SK-N-SH (cell line): ENCODE data around the gene SOX11. TPM values are rescaled to one million over a fixed set of nuclear protein-coding genes. Genes with fewer than 3 reads are reported as not detected.

ENCODE experiments used
- CTCF ChIA-PET: fragments of 300-600, 350-600 bp; formaldehyde crosslinking; extraction: SDS; loops from one replicate; lab custom pipeline; 2021; lab: Yijun Ruan, JAX
- POLR2A ChIA-PET: fragments of 350-600 bp; sonication (Branson Sonifier 250); formaldehyde crosslinking; extraction: SDS; loops from one replicate; lab custom pipeline; 2020; ENCODE audit warnings: antibody characterized with exemption, inconsistent platforms; lab: Yijun Ruan, JAX
- DNase-seq: peaks from one replicate; pipeline ENCODE4 v3.0.0; 2012
- H2AFZ ChIP-seq: fragments of 200-600 bp; sonication (generic); 2 replicates; pipeline ENCODE4 v1.8.1; 2016; ENCODE audit warnings: antibody characterized with exemption, mild to moderate bottlenecking, low read depth
- H3F3A ChIP-seq: fragments of 200-600 bp; sonication (generic); replicated peaks from 2 replicates; pipeline ENCODE3; 2016; ENCODE audit warnings: antibody characterized with exemption, mild to moderate bottlenecking; ENCODE audit not compliant: insufficient read depth
- H3K27ac ChIP-seq, 2 experiments: fragments of 200-500 bp in 1 of 2; fragments of 200-600 bp in 1 of 2; sonication (Bioruptor generic) in 1 of 2; sonication (generic), shearing (Covaris generic) in 1 of 2; 2 replicates each; pipeline versions ENCODE4 v1.5.1 to v1.6.1; 2014 to 2016; ENCODE audit warnings: low read depth in 2 of 2, inconsistent platforms in 1 of 2, low read length in 1 of 2, mild to moderate bottlenecking in 1 of 2, mixed read lengths in 1 of 2
- H3K27me3 ChIP-seq: fragments of 200-600 bp; sonication (generic), shearing (Covaris generic); 2 replicates; pipeline ENCODE4 v1.6.1; 2016; ENCODE audit warnings: mixed run types; ENCODE audit not compliant: insufficient read depth
- H3K36me3 ChIP-seq, 2 experiments: fragments of 200-500 bp in 1 of 2; fragments of 200-600 bp in 1 of 2; sonication (Bioruptor generic) in 1 of 2; sonication (generic) in 1 of 2; replicated peaks in 1 of 2; 2 replicates each; pipeline versions ENCODE3 to v1.5.1; 2014 to 2016; ENCODE audit warnings: low read length in 1 of 2, mild to moderate bottlenecking in 1 of 2; ENCODE audit not compliant: insufficient read depth in 2 of 2, control insufficient read depth in 1 of 2
- H3K4me1 ChIP-seq, 2 experiments: fragments of 200-500 bp in 1 of 2; fragments of 200-600 bp in 1 of 2; sonication (Bioruptor generic) in 1 of 2; sonication (generic), shearing (Covaris generic) in 1 of 2; 2 replicates each; pipeline versions ENCODE4 v1.5.1 to v1.6.1; 2014 to 2016; ENCODE audit warnings: low read depth in 1 of 2, low read length in 1 of 2, mixed run types in 1 of 2; ENCODE audit not compliant: insufficient read depth in 2 of 2, control insufficient read depth in 1 of 2
- H3K4me2 ChIP-seq: fragments of 200-600 bp; sonication (generic), shearing (Covaris generic); 2 replicates; pipeline ENCODE4 v1.6.1; 2017; ENCODE audit warnings: mixed run types
- H3K4me3 ChIP-seq, 2 experiments: fragments of 200-500 bp in 1 of 2; fragments of 200-600 bp in 1 of 2; sonication (Bioruptor generic) in 1 of 2; sonication (generic), shearing (Covaris generic) in 1 of 2; 2 replicates each; pipeline versions ENCODE4 v1.5.1 to v1.8.1; 2014 to 2016; ENCODE audit warnings: low read depth in 2 of 2, inconsistent platforms in 1 of 2, low read length in 1 of 2, mild to moderate bottlenecking in 1 of 2, mixed read lengths in 1 of 2, moderate library complexity in 1 of 2
- H3K79me2 ChIP-seq: fragments of 200-600 bp; sonication (generic); 2 replicates; pipeline ENCODE4 v1.8.1; 2017; ENCODE audit warnings: mild to moderate bottlenecking; ENCODE audit not compliant: insufficient read depth
- H3K9ac ChIP-seq: fragments of 200-600 bp; sonication (generic); 2 replicates; pipeline ENCODE4 v1.6.1; 2017; ENCODE audit warnings: mixed run types
- H3K9me2 ChIP-seq: fragments of 200-600 bp; sonication (generic); 2 replicates; pipeline ENCODE4 v1.6.1; 2017; ENCODE audit warnings: mixed run types
- H3K9me3 ChIP-seq: fragments of 200-600 bp; sonication (generic); 2 replicates; pipeline ENCODE4 v1.6.1; 2017; ENCODE audit warnings: mixed run types, mild to moderate bottlenecking, moderate library complexity
- H4K20me1 ChIP-seq: fragments of 200-600 bp; sonication (generic); 2 replicates; pipeline ENCODE4 v1.6.1; 2017; ENCODE audit warnings: mild to moderate bottlenecking, mixed run types; ENCODE audit not compliant: insufficient read depth
- CHD2 ChIP-seq: fragments of 150-350 bp; IDR thresholded peaks from 2 replicates; pipeline ENCODE4 v1.6.1; 2018; ENCODE audit warnings: low read length; ENCODE audit not compliant: partially characterized antibody
- CTCF ChIP-seq: fragments of 200-600 bp; sonication (generic); IDR thresholded peaks from 2 replicates; pipeline ENCODE4 v1.6.1; 2017; ENCODE audit warnings: antibody characterized with exemption, mild to moderate bottlenecking, moderate library complexity
- ELF1 ChIP-seq: IDR thresholded peaks from 2 replicates; pipeline ENCODE4 v1.4.0; 2012
- EP300 ChIP-seq, 2 experiments: IDR thresholded peaks; 2 replicates each; pipeline versions ENCODE4 v1.4.0 to v1.6.1; 2012; ENCODE audit warnings: borderline replicate concordance in 1 of 2, low read depth in 1 of 2, low read length in 1 of 2
- EZH2phosphoT487 ChIP-seq: fragments of 200-600 bp; sonication (generic); IDR thresholded peaks from 2 replicates; pipeline ENCODE4 v1.6.1; 2017; ENCODE audit warnings: low read depth, mixed run types, mild to moderate bottlenecking, antibody characterized with exemption, moderate library complexity, borderline replicate concordance
- FOSL2 ChIP-seq: IDR thresholded peaks from 2 replicates; pipeline ENCODE4 v1.4.0; 2012; ENCODE audit warnings: low read depth, mild to moderate bottlenecking, moderate library complexity, borderline replicate concordance
- FOXJ3 ChIP-seq: sonication (generic); formaldehyde crosslinking; IDR thresholded peaks from 2 replicates; pipeline ENCODE4 v1.5.1; 2020; ENCODE audit warnings: mild to moderate bottlenecking, missing genetic modification reagents
- FOXM1 ChIP-seq: IDR thresholded peaks from 2 replicates; pipeline ENCODE4 v1.4.0; 2012; ENCODE audit warnings: low read depth, mild to moderate bottlenecking
- GATA2 ChIP-seq: sonication (generic); formaldehyde crosslinking; IDR thresholded peaks from 2 replicates; pipeline ENCODE4 v1.5.0; 2020; ENCODE audit warnings: mild to moderate bottlenecking, missing genetic modification reagents
- PBX3 ChIP-seq: IDR thresholded peaks from 2 replicates; pipeline ENCODE4; 2012
- POLR2AphosphoS5 ChIP-seq: IDR thresholded peaks from 2 replicates; pipeline ENCODE4 v1.6.1; 2012; ENCODE audit warnings: low read depth, low read length
- RFX5 ChIP-seq: IDR thresholded peaks from 2 replicates; pipeline ENCODE4 v1.6.1; 2012; ENCODE audit warnings: mild to moderate bottlenecking, improper control_type of control experiment, low read length
- SMC3 ChIP-seq: IDR thresholded peaks from 2 replicates; pipeline ENCODE4 v1.6.1; 2012; ENCODE audit warnings: low read depth, low read length, improper control_type of control experiment
- TAF1 ChIP-seq: IDR thresholded peaks from 2 replicates; pipeline ENCODE4 v1.6.1; 2012; ENCODE audit warnings: low read depth, mild to moderate bottlenecking, low read length, moderate library complexity, borderline replicate concordance
- TEAD4 ChIP-seq: IDR thresholded peaks from 2 replicates; pipeline ENCODE4 v1.4.0; 2012; ENCODE audit warnings: mild to moderate bottlenecking, borderline replicate concordance; ENCODE audit not compliant: insufficient read depth
- USF1 ChIP-seq: IDR thresholded peaks from 2 replicates; pipeline ENCODE4 v1.4.0; 2012; ENCODE audit warnings: low read depth, borderline replicate concordance
- WGBS: methylation state at CpG from one replicate; pipeline ENCODE4 v1.1.6; 2017; ENCODE audit warnings: low lambda C conversion rate; 5-methylcytosine and 5-hydroxymethylcytosine counted together
- polyA plus RNA-seq, 3 experiments: library from polyadenylated mRNA; depleted of rRNA; stranded (reverse); fragments of >200 nt; gene quantifications; 2 replicates each; pipeline ENCODE4 v1.2.3, GENCODE V29; 2012

The SOX11 gene
- polyA plus RNA-seq, 1 of the 3 experiments (the other 2 are of a cell fraction): 3.4 TPM

GRCh38 chr2:5700551-5700950 lies 8.4 kb downstream of the SOX11 start:
- WGBS: 79% methylated on average over 5 of the region's 5 CpGs
- H3K27me3 ChIP-seq: no peaks in the 10 kb centered on the region
- no peak overlapping the region for H3K4me3 ChIP-seq
- H2AFZ ChIP-seq: no peak overlapping the region
- DNase-seq: no peak
- H3K9me2 ChIP-seq: no peaks in the 10 kb centered on the region
- H4K20me1 ChIP-seq: peaks cover 7% of the 10 kb centered on the region; the same call in 1 of the 2 replicates
- H3K9ac ChIP-seq: no peak overlapping the region
- no peaks in the 10 kb centered on the region for H3K9me3 ChIP-seq
- ChIA-PET POLR2A (no interaction called here), CTCF (no interaction called here)
- peaks cover 59% of the 10 kb centered on the region for H3K79me2 ChIP-seq
- H3K4me1 ChIP-seq: peaks cover 0 to 20% of the 10 kb centered on the region in 2 experiments; a peak in 3 of 4 replicates
- H3K27ac ChIP-seq: no peak overlapping the region
- no peaks in the 10 kb centered on the region for H3F3A ChIP-seq
- TF ChIP-seq EP300 (IDR thresholded peaks at IDR 0.05; ENCODE audit: borderline replicate concordance in 1 of 2, low read depth in 1 of 2, low read length in 1 of 2) (no peak), POLR2AphosphoS5 (no peak), FOSL2 (no peak), FOXM1 (no peak), USF1 (no peak), TEAD4 (no peak)
- peaks cover 23 to 32% of the 10 kb centered on the region in 2 experiments for H3K36me3 ChIP-seq
- no peak overlapping the region for H3K4me2 ChIP-seq

GRCh38 chr2:5701266-5701665 lies 9.1 kb downstream of the SOX11 start:
- peaks cover 0 to 20% of the 10 kb centered on the region in 2 experiments; a peak in 3 of 4 replicates for H3K4me1 ChIP-seq
- peaks cover 23 to 32% of the 10 kb centered on the region in 2 experiments for H3K36me3 ChIP-seq
- no peak overlapping the region for H3K27ac ChIP-seq
- no peak for DNase-seq
- H3K27me3 ChIP-seq: no peaks in the 10 kb centered on the region
- no peaks in the 10 kb centered on the region for H3K9me2 ChIP-seq
- H4K20me1 ChIP-seq: no peaks in the 10 kb centered on the region
- WGBS: 81% methylated on average over 3 of the region's 3 CpGs
- ChIA-PET CTCF (no interaction called here), POLR2A (no interaction called here)
- H3K4me2 ChIP-seq: no peak overlapping the region
- H3K79me2 ChIP-seq: peaks cover 52% of the 10 kb centered on the region
- no peaks in the 10 kb centered on the region for H3K9me3 ChIP-seq
- H3K4me3 ChIP-seq: no peak overlapping the region
- no peaks in the 10 kb centered on the region for H3F3A ChIP-seq
- no peak overlapping the region for H3K9ac ChIP-seq
- TF ChIP-seq PBX3: no peak
- H2AFZ ChIP-seq: no peak overlapping the region

- POLR2A ChIA-PET: interaction anchor here (0.6 to 0.8 kb wide), 2 partner anchors 10 to 415 kb away, joined by 3 to 5 read pairs; no protein-coding TSS in a partner anchor
- peaks cover 0 to 13% of the 10 kb centered on the region in 2 experiments; a peak in 3 of 4 replicates for H3K4me1 ChIP-seq
- H3K27me3 ChIP-seq: no peaks in the 10 kb centered on the region
- H3K4me2 ChIP-seq: no peak overlapping the region
- peaks cover 23 to 32% of the 10 kb centered on the region in 2 experiments for H3K36me3 ChIP-seq
- peaks cover 33% of the 10 kb centered on the region for H3K79me2 ChIP-seq
- H4K20me1 ChIP-seq: no peaks in the 10 kb centered on the region
- no peak overlapping the region for H3K27ac ChIP-seq
- no peak overlapping the region for H3K4me3 ChIP-seq
- CTCF ChIA-PET: interaction anchor here (0.9 kb wide), 1 partner anchor 1078 kb away, joined by 3 read pairs; no protein-coding TSS in a partner anchor
- WGBS: 87% methylated on average over 2 of the region's 2 CpGs
- no peaks in the 10 kb centered on the region for H3K9me2 ChIP-seq
- H2AFZ ChIP-seq: no peak overlapping the region
- no peak overlapping the region for H3K9ac ChIP-seq
- no peak for DNase-seq
- H3F3A ChIP-seq: no peaks in the 10 kb centered on the region
- no peaks in the 10 kb centered on the region for H3K9me3 ChIP-seq
- no peak for TF ChIP-seq ELF1
- no peak for TF ChIP-seq FOXJ3 (CRISPR knock-in tag)
- TF ChIP-seq USF1: no peak
- TF ChIP-seq CTCF: no peak
- TF ChIP-seq TAF1: no peak
- TF ChIP-seq SMC3: no peak
- no peak for TF ChIP-seq POLR2AphosphoS5
- no peak for TF ChIP-seq TEAD4
- TF ChIP-seq EZH2phosphoT487: no peak
- TF ChIP-seq GATA2 (CRISPR knock-in tag): no peak
- TF ChIP-seq RFX5: no peak
- no peak for TF ChIP-seq CHD2
These were observed 11.0 kb downstream of the SOX11 start for GRCh38 chr2:5703166-5703565.
